GM12865 (cell line): ENCODE results near the gene ZNF619.

Source experiments
- DNase-seq: peaks from one replicate; pipeline ENCODE4 v3.0.0; 2010; ENCODE audit warnings: low read depth
- H3K4me3 ChIP-seq: 2 replicates; pipeline ENCODE4 v1.5.1; 2011; ENCODE audit warnings: mild to moderate bottlenecking, low read depth, low read length, control low read depth
- TF ChIP-seq, protein P1 (sequence below): IDR thresholded peaks from 2 replicates; pipeline ENCODE4 v1.5.1; 2011; ENCODE audit warnings: low read length, control low read depth, low read depth, inconsistent platforms; ENCODE audit not compliant: insufficient read depth; ENCODE audit errors: missing control alignments

The ZNF619 gene

DNA sequence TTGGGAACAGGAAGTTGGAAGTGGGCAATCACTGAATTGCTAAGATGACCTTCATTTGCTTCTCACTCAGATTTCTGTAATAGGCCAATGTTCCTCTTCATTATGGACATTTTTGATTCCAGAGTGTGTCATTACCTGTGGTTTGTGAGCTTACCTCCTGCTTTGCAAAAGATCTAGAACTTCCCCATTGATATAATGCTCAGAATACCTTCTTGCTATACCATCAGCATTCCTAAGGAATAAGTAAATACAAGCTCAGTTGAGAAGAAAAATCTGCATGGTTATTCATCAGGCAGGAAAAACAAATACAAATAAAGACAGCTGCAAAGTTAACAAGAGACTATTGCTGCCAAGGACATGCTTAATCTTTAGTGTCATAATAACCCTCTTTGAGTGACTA, 25.4 kb upstream of the ZNF619 start:
- DNase-seq: no peak
- TF ChIP-seq, protein P1, sequence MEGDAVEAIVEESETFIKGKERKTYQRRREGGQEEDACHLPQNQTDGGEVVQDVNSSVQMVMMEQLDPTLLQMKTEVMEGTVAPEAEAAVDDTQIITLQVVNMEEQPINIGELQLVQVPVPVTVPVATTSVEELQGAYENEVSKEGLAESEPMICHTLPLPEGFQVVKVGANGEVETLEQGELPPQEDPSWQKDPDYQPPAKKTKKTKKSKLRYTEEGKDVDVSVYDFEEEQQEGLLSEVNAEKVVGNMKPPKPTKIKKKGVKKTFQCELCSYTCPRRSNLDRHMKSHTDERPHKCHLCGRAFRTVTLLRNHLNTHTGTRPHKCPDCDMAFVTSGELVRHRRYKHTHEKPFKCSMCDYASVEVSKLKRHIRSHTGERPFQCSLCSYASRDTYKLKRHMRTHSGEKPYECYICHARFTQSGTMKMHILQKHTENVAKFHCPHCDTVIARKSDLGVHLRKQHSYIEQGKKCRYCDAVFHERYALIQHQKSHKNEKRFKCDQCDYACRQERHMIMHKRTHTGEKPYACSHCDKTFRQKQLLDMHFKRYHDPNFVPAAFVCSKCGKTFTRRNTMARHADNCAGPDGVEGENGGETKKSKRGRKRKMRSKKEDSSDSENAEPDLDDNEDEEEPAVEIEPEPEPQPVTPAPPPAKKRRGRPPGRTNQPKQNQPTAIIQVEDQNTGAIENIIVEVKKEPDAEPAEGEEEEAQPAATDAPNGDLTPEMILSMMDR: no peak
- no peak overlapping the region for H3K4me3 ChIP-seq

DNA sequence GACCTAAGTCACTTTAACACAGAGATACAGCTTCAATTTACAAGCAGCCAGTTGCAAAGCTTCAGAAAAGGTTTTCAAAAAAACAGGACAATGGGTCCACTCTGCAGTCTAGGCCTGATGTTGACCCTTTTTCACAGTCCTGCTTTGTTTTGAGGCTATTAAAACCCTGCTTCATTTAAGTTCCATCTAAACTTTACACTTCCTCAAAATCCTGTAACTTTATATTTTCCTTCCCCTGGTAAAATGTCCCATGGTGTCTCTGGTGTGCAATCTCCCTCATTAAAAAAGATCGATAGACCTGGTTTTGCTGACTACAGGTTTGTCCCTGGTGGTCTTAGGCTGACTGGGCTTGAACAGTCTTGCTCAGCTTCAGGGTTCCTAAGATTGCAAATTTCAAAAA, 24.9 kb upstream of the ZNF619 start:
- no peak for DNase-seq
- peak overlapping the region; percentile 73 for H3K4me3 ChIP-seq
- TF ChIP-seq, protein P1: no peak

DNA sequence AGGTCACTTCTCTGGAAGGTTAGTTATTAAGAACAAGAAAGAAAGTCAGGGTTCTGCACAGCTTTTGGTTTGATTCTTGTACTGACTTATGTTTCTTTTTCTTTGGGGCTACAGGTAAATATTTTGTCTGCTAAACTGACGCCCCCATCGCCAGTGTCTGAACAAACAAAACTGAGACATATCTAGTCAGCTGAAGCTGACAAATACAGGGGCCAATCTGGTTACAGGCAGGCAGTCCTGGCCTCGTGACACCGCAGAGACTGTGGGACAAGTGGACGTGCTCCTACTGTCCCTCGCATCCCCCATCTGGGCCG, 24.4 kb upstream of the ZNF619 start:
- DNase-seq: no peak
- TF ChIP-seq, protein P1: no peak

DNA sequence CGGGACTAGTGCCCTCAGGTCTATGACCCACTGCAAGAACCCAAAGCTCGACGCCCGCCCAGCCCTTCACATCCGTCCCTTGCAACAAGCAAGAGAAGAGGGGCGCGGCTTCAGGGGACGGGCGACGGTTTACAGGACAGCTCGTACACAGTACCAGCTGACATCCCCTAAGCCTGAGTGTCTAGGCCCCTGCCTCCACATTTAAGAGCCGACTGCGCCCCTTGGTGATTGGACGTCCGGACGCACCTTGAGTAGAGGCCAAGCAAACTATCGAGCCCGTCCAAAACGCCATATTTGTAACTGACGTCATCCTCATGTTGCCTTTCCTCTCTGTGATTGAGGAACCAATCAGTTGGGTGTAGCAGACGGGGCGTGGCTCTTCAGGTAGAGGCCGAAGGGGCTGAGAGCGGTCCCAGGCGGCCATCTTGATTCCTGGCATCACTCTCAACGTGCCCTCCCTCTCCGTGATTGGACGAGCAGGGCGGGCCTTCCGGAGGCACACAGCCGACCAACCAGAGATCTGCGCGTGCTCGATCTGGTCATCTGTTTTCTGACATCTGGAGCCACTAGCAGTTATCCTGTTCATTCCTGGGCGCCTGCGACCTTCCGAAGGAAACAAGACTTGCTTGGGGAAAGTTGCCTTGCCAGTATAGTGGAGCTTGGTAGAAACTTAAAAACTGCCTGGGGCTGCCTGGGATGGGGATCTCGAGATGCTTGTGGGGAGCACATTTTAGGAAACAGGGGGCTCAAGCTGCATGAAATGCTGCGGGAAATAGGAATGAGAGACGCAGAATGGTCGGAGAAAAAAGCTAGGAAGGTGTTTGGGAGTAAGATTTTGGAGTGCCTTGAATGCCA, 23.8 kb upstream of the ZNF619 start:
- TF ChIP-seq, protein P1: no peak
- peak; percentile 98 for DNase-seq
- H3K4me3 ChIP-seq: peak overlapping the region; percentile 73

More for the DNA sequence above, 24.4 kb upstream of the ZNF619 start:
- peak overlapping the region; percentile 73 for H3K4me3 ChIP-seq

DNA sequence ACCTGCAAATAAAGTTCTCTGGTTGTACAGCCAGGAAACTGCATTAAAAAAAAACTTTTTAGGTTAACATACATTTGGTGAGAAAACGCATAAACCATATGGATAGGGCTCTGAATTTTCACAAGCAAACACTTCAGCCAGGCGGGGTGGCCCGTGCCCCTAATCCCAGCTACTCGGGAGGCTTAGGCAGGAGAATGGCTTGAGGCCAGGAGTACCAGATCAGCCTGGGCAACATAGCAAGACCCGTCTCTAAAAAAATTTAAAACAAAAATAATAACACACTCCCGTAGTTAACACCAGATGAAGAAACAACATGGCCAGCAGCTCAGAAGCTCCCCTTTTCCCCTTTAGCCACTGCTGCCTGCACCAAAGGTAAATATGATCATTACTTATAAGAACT, 23.0 kb upstream of the ZNF619 start:
- TF ChIP-seq, protein P1: no peak
- no peak for DNase-seq
- H3K4me3 ChIP-seq: peak overlapping the region; percentile 68

DNA sequence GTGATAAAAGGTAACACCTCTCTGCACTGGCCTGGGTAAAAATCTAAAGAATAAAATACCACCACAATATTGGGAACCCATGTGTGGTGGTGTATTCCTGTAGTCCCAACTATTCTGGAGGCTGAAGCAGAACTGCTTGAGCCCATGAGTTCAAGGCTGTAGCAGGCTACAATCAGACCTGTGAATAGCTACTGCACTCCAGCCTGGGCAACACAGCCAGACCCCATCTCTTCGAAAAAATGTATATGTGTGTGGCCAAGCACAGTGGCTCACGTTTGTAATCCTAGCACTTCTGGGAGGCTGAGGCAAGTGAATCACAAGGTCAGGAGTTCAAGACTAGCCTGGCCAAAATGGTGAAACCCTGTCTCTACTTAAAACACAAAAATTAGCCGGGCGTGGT, 21.6 kb upstream of the ZNF619 start:
- TF ChIP-seq, protein P1: no peak
- no peak for DNase-seq
- no peak overlapping the region for H3K4me3 ChIP-seq
